ENCODE measurements around the gene USH1C. TPM values are rescaled to one million over a fixed set of nuclear protein-coding genes. Genes with fewer than 3 reads are reported as not detected.

The USH1C gene
- total and polyA plus RNA-seq, 2 of the 4 experiments (the other 2 are of a cell fraction) = not detected

GRCh38 chr11:17574141-17575091 is 30.2 kb upstream of the USH1C start:
- no TSS peak for BruUV-seq (replicated peaks)
- TF ChIP-seq MXI1 (IDR thresholded peaks at IDR 0.05; ENCODE audit: borderline replicate concordance, low read depth, low read length) (no peak), FOS (IDR thresholded peaks at IDR 0.05; ENCODE audit: low read depth, low read length) (no peak), BHLHE40 (IDR thresholded peaks at IDR 0.05; ENCODE audit: low read depth, low read length) (no peak), RAD21 (IDR thresholded peaks at IDR 0.05; ENCODE audit: low read length) (no peak), RFX5 (IDR thresholded peaks at IDR 0.05; ENCODE audit: low read depth, low read length) (no peak), CHD1 (IDR thresholded peaks at IDR 0.05; ENCODE audit: low read depth, low read length) (no peak), SMC3 (IDR thresholded peaks at IDR 0.05; ENCODE audit: low read depth, low read length) (no peak), ELK1 (IDR thresholded peaks at IDR 0.05; ENCODE audit: borderline replicate concordance, low read depth, low read length) (no peak), MAZ (IDR thresholded peaks at IDR 0.05; ENCODE audit: borderline replicate concordance, low read depth, low read length) (no peak), USF2 (IDR thresholded peaks at IDR 0.05; ENCODE audit: low read depth, low read length) (no peak), RCOR1 (IDR thresholded peaks at IDR 0.05; ENCODE audit: insufficient replicate concordance, low read length) (no peak), CTCF (conservative IDR thresholded peaks at IDR 0.05; ENCODE audit: low read depth, low read length) (no peak), MAFK (IDR thresholded peaks at IDR 0.05; ENCODE audit: low read depth, low read length) (no peak)
- Histone ChIP-seq H2BK15ac (ENCODE audit: low read depth, low read length) (no peak overlapping the region), H3K56ac (ENCODE audit: extremely low read depth, insufficient read depth, low read length) (no peak overlapping the region), H2AK5ac (ENCODE audit: low read depth, low read length) (no peak overlapping the region), H4K91ac (ENCODE audit: insufficient read depth, low read depth, low read length) (no peak overlapping the region), H2BK20ac (ENCODE audit: low read depth, low read length) (no peak overlapping the region), H3K27ac (ENCODE audit: insufficient read depth, low read length) (no peak overlapping the region), H4K5ac (ENCODE audit: low read depth, low read length) (no peak overlapping the region), H3K18ac (ENCODE audit: low read depth, low read length) (no peak overlapping the region), H4K8ac (ENCODE audit: low read depth in 2 of 2, low read length in 2 of 2) (no peak overlapping the region), H3K9ac (ENCODE audit: low read depth, low read length) (no peak overlapping the region), H2AK9ac (replicated peaks; ENCODE audit: low read depth, low read length, poor library complexity) (no peak overlapping the region), H4K20me1 (ENCODE audit: insufficient read depth, low read length) (no peaks in the 10 kb centered on the region), H3K9me3 (ENCODE audit: control insufficient read depth, insufficient read depth, low read length) (no peaks in the 10 kb centered on the region), H3K4me2 (ENCODE audit: low read depth, low read length) (no peak overlapping the region), H3K36me3 (ENCODE audit: control insufficient read depth, insufficient read depth, low read length) (no peaks in the 10 kb centered on the region), H3K4me1 (ENCODE audit: control insufficient read depth, insufficient read depth, low read length) (no peaks in the 10 kb centered on the region), H3K4ac (ENCODE audit: low read depth, low read length) (no peak overlapping the region), H3K4me3 (ENCODE audit: insufficient read depth, low read depth, low read length) (no peak overlapping the region), H3K14ac (replicated peaks; ENCODE audit: low read depth, low read length) (no peak overlapping the region), H3K9me1 (ENCODE audit: insufficient read depth, low read length) (no peaks in the 10 kb centered on the region), H2BK120ac (ENCODE audit: low read depth, low read length) (no peak overlapping the region), H3K23ac (ENCODE audit: low read depth, low read length) (no peak overlapping the region), H2AFZ (replicated peaks; ENCODE audit: low read length, poor library complexity) (no peak overlapping the region), H3K79me1 (ENCODE audit: low read depth in 1 of 2, low read length in 2 of 2) (no peaks in the 10 kb centered on the region), H3K27me3 (ENCODE audit: control insufficient read depth, insufficient read depth, low read length) (peaks cover 1% of the 10 kb centered on the region; the same call in 1 of the 2 replicates), H2BK5ac (ENCODE audit: low read depth, low read length, poor library complexity, severe bottlenecking) (no peak overlapping the region)
- ChIA-PET CTCF (no interaction called here), POLR2A (ENCODE audit: unreplicated experiment) (no interaction called here)
- dilution Hi-C loops (cut with HindIII; ENCODE audit: low sequenced_read_pairs, unreplicated experiment) (no loop called here), intact Hi-C loops (cut with micrococcal nuclease) (no loop called here), in situ Hi-C loops (cut with MboI; ENCODE audit: low sequenced_read_pairs) (no loop called here)
- no CpG with 5 or more reads among the region's 9 CpGs for WGBS, 2 experiments (ENCODE audit: extremely low coverage in 2 of 2, insufficient read length in 1 of 2)
- DNase-seq (no peak), ATAC-seq (ENCODE audit: low read depth) (no peak)

All from IMR-90 (cell line).